ENCODE results near the gene MRM3.
A peak's percentile ranks its signal among the peaks of the same experiment; 100 is the strongest.
"Not testable (repeated sequence)": the region's sequence is repeated elsewhere in the genome, so short reads cannot be mapped to it uniquely, and the experiment has no call there.

The MRM3 gene

GRCh38 chr17:781805-782731 is at the start of gene MRM3, which contains the start of gene GLOD4:
MRM3 (plus strand) TSS chr17:782353; CDS start chr17:782379, 26 bp downstream.
GLOD4 (minus strand) TSS chr17:782280; CDS start chr17:782255, 25 bp downstream.
- peak in 1 of 2 experiments; percentile 48 for DNase-seq

- no peak for DNase-seq
These were observed 49.0 kb upstream of the MRM3 start for GRCh38 chr17:732902-733720.

GRCh38 chr17:733743-734142 is 48.4 kb upstream of the MRM3 start:
- DNase-seq, result no peak

- no peak for DNase-seq
These were observed 44.5 kb upstream of the MRM3 start for GRCh38 chr17:737561-738113.

- DNase-seq, result no peak
These were observed 41.7 kb upstream of the MRM3 start for GRCh38 chr17:740240-741017.

GRCh38 chr17:742147-742793 is 39.9 kb upstream of the MRM3 start:
- no peak for DNase-seq

GRCh38 chr17:743139-743538 is 39.0 kb upstream of the MRM3 start:
- no peak for DNase-seq

- DNase-seq, result no peak
These were observed 37.2 kb upstream of the MRM3 start for GRCh38 chr17:744937-745336.

- no peak for DNase-seq
These were observed 36.7 kb upstream of the MRM3 start for GRCh38 chr17:745406-745805.

- no peak for DNase-seq
These were observed 36.0 kb upstream of the MRM3 start for GRCh38 chr17:746181-746580.

- DNase-seq, result no peak
These were observed 35.1 kb upstream of the MRM3 start for GRCh38 chr17:746783-747629.

- not testable (repeated sequence) for DNase-seq
These were observed 33.5 kb upstream of the MRM3 start for GRCh38 chr17:748604-749003.

- DNase-seq, result not testable (repeated sequence)
These were observed 32.8 kb upstream of the MRM3 start for GRCh38 chr17:749359-749758.

GRCh38 chr17:750431-751037 is 31.6 kb upstream of the MRM3 start:
- no peak for DNase-seq

- DNase-seq, result no peak
These were observed 30.7 kb upstream of the MRM3 start for GRCh38 chr17:751269-752001.

- DNase-seq, result peak in 1 of 2 experiments; percentile 56
These were observed 30.0 kb upstream of the MRM3 start, which contains the start of gene GEMIN4 for GRCh38 chr17:752002-752619. GEMIN4 (minus strand) TSS chr17:752264; CDS start chr17:752142, 122 bp downstream.

GRCh38 chr17:752620-753219 is 29.4 kb upstream of the MRM3 start:
- DNase-seq, result no peak

GRCh38 chr17:753418-753817 is 28.7 kb upstream of the MRM3 start:
- DNase-seq, result no peak

All from cerebellar nuclear complex (tissue), 1 donor.